HepG2 (cell line): ENCODE data around the gene RHBDL1. TPM values are rescaled to one million over a fixed set of nuclear protein-coding genes. Genes with fewer than 3 reads are reported as not detected.

Source experiments
- AGO2 ChIP-seq: fragments of 200-400 bp; formaldehyde crosslinking; optimal IDR thresholded peaks from 2 replicates; pipeline ENCODE3; 2017; ENCODE audit warnings: mild to moderate bottlenecking, low read depth, low read length, moderate library complexity
- BORCS8-MEF2B ChIP-seq: sonication (generic); formaldehyde crosslinking; IDR thresholded peaks from 2 replicates; pipeline ENCODE4 v1.8.0; 2022; ENCODE audit warnings: mild to moderate bottlenecking, missing genetic modification reagents
- CBFB ChIP-seq: sonication (generic); formaldehyde crosslinking; IDR thresholded peaks from 2 replicates; pipeline ENCODE4 v1.4.0; 2020; ENCODE audit warnings: missing genetic modification reagents
- FOXK2 ChIP-seq: fragments of 450-650 bp; IDR thresholded peaks from 2 replicates; pipeline ENCODE4 v1.6.1; 2016
- KLF12 ChIP-seq: sonication (generic); formaldehyde crosslinking; IDR thresholded peaks from 2 replicates; pipeline ENCODE4 v1.4.0; 2020; ENCODE audit warnings: missing genetic modification reagents, borderline replicate concordance
- NCOR1 ChIP-seq: fragments of 200-600 bp; sonication (generic); IDR thresholded peaks from 2 replicates; pipeline ENCODE4 v1.7.0; 2017; ENCODE audit warnings: antibody characterized with exemption, low read length, borderline replicate concordance
- RARG ChIP-seq: sonication (generic); formaldehyde crosslinking; IDR thresholded peaks from 2 replicates; pipeline ENCODE4 v1.4.0; 2020; ENCODE audit warnings: low read depth, mild to moderate bottlenecking, missing genetic modification reagents
- SSRP1 ChIP-seq: IDR thresholded peaks from 2 replicates; pipeline ENCODE4 v1.6.1; 2016; ENCODE audit warnings: control low read depth
- SYNCRIP ChIP-seq: fragments of 200-400 bp; formaldehyde crosslinking; IDR thresholded peaks from 2 replicates; pipeline ENCODE4 v1.6.1; 2018; ENCODE audit warnings: mild to moderate bottlenecking, low read depth, low read length; ENCODE audit not compliant: insufficient read depth
- TGIF2 ChIP-seq: IDR thresholded peaks from 2 replicates; pipeline ENCODE4 v1.6.1; 2016; ENCODE audit warnings: control low read depth, missing compliant biosample characterization
- ZNF333 ChIP-seq: sonication (generic); formaldehyde crosslinking; IDR thresholded peaks from 2 replicates; pipeline ENCODE4 v1.4.0; 2020; ENCODE audit warnings: mild to moderate bottlenecking, missing genetic modification reagents, borderline replicate concordance
- ZNF7 ChIP-seq: IDR thresholded peaks from 2 replicates; pipeline ENCODE4 v1.6.1; 2016; ENCODE audit warnings: missing biosample characterization, missing genetic modification reagents
- polyA plus RNA-seq, 8 experiments: library from polyadenylated mRNA; depleted of rRNA in 3 of 8; stranded (reverse) in 7 of 8; unstranded in 1 of 8; fragments of >200 nt; fragmentation: Illumina TruSeq in 4 of 8; extraction: Trizol in 4 of 8; gene quantifications; 2 replicates each; pipeline versions ENCODE4 v1.2.1 to v1.2.3, GENCODE V29; 2011 to 2016; ENCODE audit warnings: low read depth in 4 of 8, missing spikeins in 1 of 8, mixed read lengths in 1 of 8; ENCODE audit not compliant: insufficient read depth in 1 of 8
- total RNA-seq, 5 experiments: library from RNA; depleted of rRNA; stranded (reverse); fragments of >200 nt; fragmentation: Illumina TruSeq; extraction: Trizol; gene quantifications; 2 replicates each; pipeline ENCODE4 v1.2.3, GENCODE V29; 2016; ENCODE audit warnings: low read depth in 1 of 5
- TF ChIP-seq, protein P1 (sequence below): IDR thresholded peaks from 2 replicates; pipeline ENCODE4 v1.6.1; 2016; ENCODE audit warnings: missing biosample characterization, missing genetic modification reagents, low read depth
- TF ChIP-seq, protein P2 (sequence below): sonication (generic); formaldehyde crosslinking; IDR thresholded peaks from 2 replicates; pipeline ENCODE4 v1.4.0; 2020; ENCODE audit warnings: missing genetic modification reagents, borderline replicate concordance
- TF ChIP-seq, protein P3 (sequence below): sonication (generic); formaldehyde crosslinking; IDR thresholded peaks from 2 replicates; pipeline ENCODE4 v1.8.0; 2022; ENCODE audit warnings: low read depth, missing genetic modification reagents
- TF ChIP-seq, protein P4 (sequence below): sonication (generic); formaldehyde crosslinking; IDR thresholded peaks from 2 replicates; pipeline ENCODE4 v1.4.0; 2020; ENCODE audit warnings: missing genetic modification reagents
- TF ChIP-seq, protein P5 (sequence below): sonication (generic); formaldehyde crosslinking; IDR thresholded peaks from 2 replicates; pipeline ENCODE4 v1.4.0; 2020; ENCODE audit warnings: missing genetic modification reagents

RHBDL1 gene
- total and polyA plus RNA-seq, 2 of the 13 experiments (the other 11 are each of a cell fraction or from before 2014, with no cell fraction given), result 1.8 to 3.8 TPM

DNA sequence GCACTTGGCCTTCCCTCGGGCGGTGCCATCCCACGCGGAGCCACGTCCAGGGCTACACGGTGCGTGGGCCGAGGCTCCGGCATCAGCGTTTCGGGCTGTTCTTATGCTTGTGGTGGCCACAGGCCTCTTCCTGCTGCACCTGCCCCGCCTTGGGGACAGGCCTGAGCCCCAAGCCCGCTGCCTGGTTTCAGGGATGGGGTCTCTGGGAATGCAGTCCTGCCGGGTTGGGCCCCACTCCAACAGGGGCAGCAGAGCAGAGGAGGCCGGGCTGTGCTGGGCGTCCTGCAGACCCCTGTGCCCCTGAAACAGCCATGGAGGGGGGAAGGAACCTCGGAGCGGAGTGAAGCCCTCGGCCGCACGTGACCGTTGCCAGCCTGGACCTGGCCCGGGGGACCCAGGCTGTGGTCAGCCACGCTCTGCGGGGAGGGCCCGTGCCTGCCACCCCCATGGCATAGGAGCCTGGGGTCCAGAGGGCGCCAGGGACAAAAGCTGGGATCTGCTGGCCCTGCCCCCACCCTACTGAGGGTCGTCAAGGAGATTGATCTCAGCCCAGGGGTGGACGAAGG is 45.1 kb upstream of the RHBDL1 start (continued):
- TF ChIP-seq, protein P1, sequence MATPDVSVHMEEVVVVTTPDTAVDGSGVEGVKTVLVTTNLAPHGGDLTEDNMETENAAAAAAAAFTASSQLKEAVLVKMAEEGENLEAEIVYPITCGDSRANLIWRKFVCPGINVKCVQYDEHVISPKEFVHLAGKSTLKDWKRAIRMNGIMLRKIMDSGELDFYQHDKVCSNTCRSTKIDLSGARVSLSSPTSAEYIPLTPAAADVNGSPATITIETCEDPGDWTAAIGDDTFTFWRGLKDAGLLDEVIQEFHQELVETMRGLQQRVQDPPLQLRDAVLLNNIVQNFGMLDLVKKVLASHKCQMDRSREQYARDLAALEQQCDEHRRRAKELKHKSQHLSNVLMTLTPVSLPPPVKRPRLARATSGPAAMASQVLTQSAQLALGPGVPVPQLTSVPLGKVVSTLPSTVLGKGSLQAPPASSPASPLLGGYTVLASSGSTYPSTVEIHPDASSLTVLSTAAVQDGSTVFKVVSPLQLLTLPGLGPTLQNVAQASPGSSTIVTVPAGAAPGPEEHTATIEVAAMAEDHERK (CRISPR knock-in tag), result no peak
- TF ChIP-seq TGIF2 (no peak), BORCS8-MEF2B (CRISPR knock-in tag) (peak; percentile 25; the same call in 1 of the 2 replicates), CBFB (CRISPR knock-in tag) (no peak), NCOR1 (no peak), KLF12 (0 out of 2 replicates have a peak, but pooled peaks have one; percentile 75), SYNCRIP (no peak), RARG (no peak), FOXK2 (no peak), SSRP1 (CRISPR knock-in tag) (no peak), AGO2 (peak; percentile 78), ZNF7 (CRISPR knock-in tag) (no peak), ZNF333 (CRISPR knock-in tag) (peak; percentile 37; the same call in 1 of the 2 replicates)
- TF ChIP-seq, protein P2, sequence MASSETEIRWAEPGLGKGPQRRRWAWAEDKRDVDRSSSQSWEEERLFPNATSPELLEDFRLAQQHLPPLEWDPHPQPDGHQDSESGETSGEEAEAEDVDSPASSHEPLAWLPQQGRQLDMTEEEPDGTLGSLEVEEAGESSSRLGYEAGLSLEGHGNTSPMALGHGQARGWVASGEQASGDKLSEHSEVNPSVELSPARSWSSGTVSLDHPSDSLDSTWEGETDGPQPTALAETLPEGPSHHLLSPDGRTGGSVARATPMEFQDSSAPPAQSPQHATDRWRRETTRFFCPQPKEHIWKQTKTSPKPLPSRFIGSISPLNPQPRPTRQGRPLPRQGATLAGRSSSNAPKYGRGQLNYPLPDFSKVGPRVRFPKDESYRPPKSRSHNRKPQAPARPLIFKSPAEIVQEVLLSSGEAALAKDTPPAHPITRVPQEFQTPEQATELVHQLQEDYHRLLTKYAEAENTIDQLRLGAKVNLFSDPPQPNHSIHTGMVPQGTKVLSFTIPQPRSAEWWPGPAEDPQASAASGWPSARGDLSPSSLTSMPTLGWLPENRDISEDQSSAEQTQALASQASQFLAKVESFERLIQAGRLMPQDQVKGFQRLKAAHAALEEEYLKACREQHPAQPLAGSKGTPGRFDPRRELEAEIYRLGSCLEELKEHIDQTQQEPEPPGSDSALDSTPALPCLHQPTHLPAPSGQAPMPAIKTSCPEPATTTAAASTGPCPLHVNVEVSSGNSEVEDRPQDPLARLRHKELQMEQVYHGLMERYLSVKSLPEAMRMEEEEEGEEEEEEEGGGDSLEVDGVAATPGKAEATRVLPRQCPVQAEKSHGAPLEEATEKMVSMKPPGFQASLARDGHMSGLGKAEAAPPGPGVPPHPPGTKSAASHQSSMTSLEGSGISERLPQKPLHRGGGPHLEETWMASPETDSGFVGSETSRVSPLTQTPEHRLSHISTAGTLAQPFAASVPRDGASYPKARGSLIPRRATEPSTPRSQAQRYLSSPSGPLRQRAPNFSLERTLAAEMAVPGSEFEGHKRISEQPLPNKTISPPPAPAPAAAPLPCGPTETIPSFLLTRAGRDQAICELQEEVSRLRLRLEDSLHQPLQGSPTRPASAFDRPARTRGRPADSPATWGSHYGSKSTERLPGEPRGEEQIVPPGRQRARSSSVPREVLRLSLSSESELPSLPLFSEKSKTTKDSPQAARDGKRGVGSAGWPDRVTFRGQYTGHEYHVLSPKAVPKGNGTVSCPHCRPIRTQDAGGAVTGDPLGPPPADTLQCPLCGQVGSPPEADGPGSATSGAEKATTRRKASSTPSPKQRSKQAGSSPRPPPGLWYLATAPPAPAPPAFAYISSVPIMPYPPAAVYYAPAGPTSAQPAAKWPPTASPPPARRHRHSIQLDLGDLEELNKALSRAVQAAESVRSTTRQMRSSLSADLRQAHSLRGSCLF, result no peak
- TF ChIP-seq, protein P3, sequence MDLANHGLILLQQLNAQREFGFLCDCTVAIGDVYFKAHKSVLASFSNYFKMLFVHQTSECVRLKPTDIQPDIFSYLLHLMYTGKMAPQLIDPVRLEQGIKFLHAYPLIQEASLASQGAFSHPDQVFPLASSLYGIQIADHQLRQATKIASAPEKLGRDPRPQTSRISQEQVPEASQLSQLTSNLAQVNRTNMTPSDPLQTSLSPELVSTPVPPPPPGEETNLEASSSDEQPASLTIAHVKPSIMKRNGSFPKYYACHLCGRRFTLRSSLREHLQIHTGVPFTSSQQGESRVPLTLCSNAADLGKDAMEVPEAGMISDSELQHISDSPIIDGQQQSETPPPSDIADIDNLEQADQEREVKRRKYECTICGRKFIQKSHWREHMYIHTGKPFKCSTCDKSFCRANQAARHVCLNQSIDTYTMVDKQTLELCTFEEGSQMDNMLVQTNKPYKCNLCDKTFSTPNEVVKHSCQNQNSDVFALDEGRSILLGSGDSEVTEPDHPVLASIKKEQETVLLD (CRISPR knock-in tag), result no peak
- TF ChIP-seq, protein P4, sequence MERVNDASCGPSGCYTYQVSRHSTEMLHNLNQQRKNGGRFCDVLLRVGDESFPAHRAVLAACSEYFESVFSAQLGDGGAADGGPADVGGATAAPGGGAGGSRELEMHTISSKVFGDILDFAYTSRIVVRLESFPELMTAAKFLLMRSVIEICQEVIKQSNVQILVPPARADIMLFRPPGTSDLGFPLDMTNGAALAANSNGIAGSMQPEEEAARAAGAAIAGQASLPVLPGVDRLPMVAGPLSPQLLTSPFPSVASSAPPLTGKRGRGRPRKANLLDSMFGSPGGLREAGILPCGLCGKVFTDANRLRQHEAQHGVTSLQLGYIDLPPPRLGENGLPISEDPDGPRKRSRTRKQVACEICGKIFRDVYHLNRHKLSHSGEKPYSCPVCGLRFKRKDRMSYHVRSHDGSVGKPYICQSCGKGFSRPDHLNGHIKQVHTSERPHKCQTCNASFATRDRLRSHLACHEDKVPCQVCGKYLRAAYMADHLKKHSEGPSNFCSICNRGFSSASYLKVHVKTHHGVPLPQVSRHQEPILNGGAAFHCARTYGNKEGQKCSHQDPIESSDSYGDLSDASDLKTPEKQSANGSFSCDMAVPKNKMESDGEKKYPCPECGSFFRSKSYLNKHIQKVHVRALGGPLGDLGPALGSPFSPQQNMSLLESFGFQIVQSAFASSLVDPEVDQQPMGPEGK (CRISPR knock-in tag), result peak; percentile 98
- TF ChIP-seq, protein P5, sequence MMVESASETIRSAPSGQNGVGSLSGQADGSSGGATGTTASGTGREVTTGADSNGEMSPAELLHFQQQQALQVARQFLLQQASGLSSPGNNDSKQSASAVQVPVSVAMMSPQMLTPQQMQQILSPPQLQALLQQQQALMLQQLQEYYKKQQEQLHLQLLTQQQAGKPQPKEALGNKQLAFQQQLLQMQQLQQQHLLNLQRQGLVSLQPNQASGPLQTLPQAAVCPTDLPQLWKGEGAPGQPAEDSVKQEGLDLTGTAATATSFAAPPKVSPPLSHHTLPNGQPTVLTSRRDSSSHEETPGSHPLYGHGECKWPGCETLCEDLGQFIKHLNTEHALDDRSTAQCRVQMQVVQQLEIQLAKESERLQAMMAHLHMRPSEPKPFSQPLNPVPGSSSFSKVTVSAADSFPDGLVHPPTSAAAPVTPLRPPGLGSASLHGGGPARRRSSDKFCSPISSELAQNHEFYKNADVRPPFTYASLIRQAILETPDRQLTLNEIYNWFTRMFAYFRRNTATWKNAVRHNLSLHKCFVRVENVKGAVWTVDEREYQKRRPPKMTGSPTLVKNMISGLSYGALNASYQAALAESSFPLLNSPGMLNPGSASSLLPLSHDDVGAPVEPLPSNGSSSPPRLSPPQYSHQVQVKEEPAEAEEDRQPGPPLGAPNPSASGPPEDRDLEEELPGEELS (CRISPR knock-in tag), result 0 out of 2 replicates have a peak, but pooled peaks have one; percentile 25
